GM23338 (cell line): ENCODE measurements around the gene AKR7A3. TPM values are rescaled to one million over a fixed set of nuclear protein-coding genes. Genes with fewer than 3 reads are reported as not detected.

Experiments
- ATAC-seq: fragments of 200-7000 bp; cut with Tn5 transposase; 3 replicates; pipeline ENCODE4 v1.9.1; 2020
- DNase-seq: peaks from one replicate; pipeline ENCODE4 v3.0.0-alpha.2; 2015; ENCODE audit warnings: low spot score
- H2AFZ ChIP-seq: fragments of 200-600 bp; sonication (generic); 2 replicates; pipeline ENCODE4 v1.8.0; 2016; ENCODE audit warnings: antibody characterized with exemption, mild to moderate bottlenecking, moderate library complexity
- H3F3A ChIP-seq: fragments of 200-600 bp; sonication (generic); replicated peaks from 2 replicates; pipeline ENCODE4 v1.8.0; 2017; ENCODE audit warnings: antibody characterized with exemption, mixed run types, low read depth
- H3K27ac ChIP-seq: fragments of 200-600 bp; sonication (generic); 2 replicates; pipeline ENCODE4 v1.6.1; 2016; ENCODE audit warnings: low read depth
- H3K27me3 ChIP-seq: fragments of 200-600 bp; sonication (generic); 2 replicates; pipeline ENCODE4 v1.8.0; 2016; ENCODE audit warnings: mild to moderate bottlenecking, mixed run types, moderate library complexity; ENCODE audit not compliant: insufficient read depth
- H3K36me3 ChIP-seq: fragments of 200-600 bp; sonication (generic); 2 replicates; pipeline ENCODE4 v1.8.0; 2016; ENCODE audit warnings: mild to moderate bottlenecking; ENCODE audit not compliant: insufficient read depth
- H3K4me1 ChIP-seq: fragments of 200-600 bp; sonication (generic); 2 replicates; pipeline ENCODE4 v1.8.0; 2016; ENCODE audit warnings: mild to moderate bottlenecking, moderate library complexity; ENCODE audit not compliant: insufficient read depth
- H3K4me2 ChIP-seq: fragments of 200-600 bp; sonication (generic); 2 replicates; pipeline ENCODE4 v1.7.1; 2017; ENCODE audit warnings: mixed run types
- H3K4me3 ChIP-seq: fragments of 200-600 bp; sonication (generic); 2 replicates; pipeline ENCODE4 v1.6.1; 2016; ENCODE audit warnings: mixed run types
- H3K79me2 ChIP-seq: fragments of 200-600 bp; sonication (generic); replicated peaks from 2 replicates; pipeline ENCODE4 v1.8.0; 2017; ENCODE audit warnings: mild to moderate bottlenecking; ENCODE audit not compliant: insufficient read depth
- H3K9me2 ChIP-seq: fragments of 200-600 bp; sonication (generic); 2 replicates; pipeline ENCODE4 v1.8.0; 2017; ENCODE audit not compliant: insufficient read depth
- H4K20me1 ChIP-seq: fragments of 200-600 bp; sonication (generic); replicated peaks from 2 replicates; pipeline ENCODE4 v1.8.0; 2017; ENCODE audit warnings: mild to moderate bottlenecking; ENCODE audit not compliant: insufficient read depth
- H3K27ac Mint-ChIP-seq: 2 replicates; pipeline ENCODE4 v1.8.0; 2020; ENCODE audit warnings: inconsistent platforms, mild to moderate bottlenecking, moderate library complexity, mixed read lengths
- H3K27me3 Mint-ChIP-seq: 3 replicates; pipeline ENCODE4 v1.8.0; 2022; ENCODE audit warnings: low read depth, mild to moderate bottlenecking, moderate library complexity, mixed read lengths, inconsistent platforms; ENCODE audit not compliant: insufficient read depth, poor library complexity
- H3K36me3 Mint-ChIP-seq: 3 replicates; pipeline ENCODE4 v1.8.0; 2021; ENCODE audit warnings: low read depth, mild to moderate bottlenecking, inconsistent platforms, moderate library complexity, mixed read lengths
- H3K4me1 Mint-ChIP-seq: 3 replicates; pipeline ENCODE4 v1.8.0; 2020; ENCODE audit warnings: mild to moderate bottlenecking, inconsistent platforms, mixed read lengths
- H3K4me3 Mint-ChIP-seq: 3 replicates; pipeline ENCODE4 v1.8.0; 2021; ENCODE audit warnings: moderate library complexity, mild to moderate bottlenecking, inconsistent platforms, mixed read lengths
- H3K9me3 Mint-ChIP-seq: 3 replicates; pipeline ENCODE4 v1.8.0; 2020; ENCODE audit warnings: moderate library complexity, mild to moderate bottlenecking, inconsistent platforms, mixed read lengths
- EZH2 ChIP-seq: fragments of 200-600 bp; sonication (generic); IDR thresholded peaks from one replicate; pipeline ENCODE4 v1.8.0; 2017; ENCODE audit warnings: antibody characterized with exemption, mild to moderate bottlenecking, low read depth; ENCODE audit not compliant: unreplicated experiment
- EZH2phosphoT487 ChIP-seq: fragments of 200-600 bp; sonication (generic); IDR thresholded peaks from one replicate; pipeline ENCODE4 v1.8.1; 2018; ENCODE audit warnings: antibody characterized with exemption; ENCODE audit not compliant: unreplicated experiment
- JUNB ChIP-seq: IDR thresholded peaks from one replicate; pipeline ENCODE4 v1.6.1; 2016; ENCODE audit warnings: antibody characterized with exemption; ENCODE audit not compliant: unreplicated experiment
- NANOG ChIP-seq: IDR thresholded peaks from 2 replicates; pipeline ENCODE4 v1.6.1; 2016; ENCODE audit warnings: antibody characterized with exemption, borderline replicate concordance
- POLR2AphosphoS5 ChIP-seq: IDR thresholded peaks from 2 replicates; pipeline ENCODE4 v1.6.1; 2016; ENCODE audit warnings: antibody characterized with exemption, low read depth
- STAT1 ChIP-seq: IDR thresholded peaks from one replicate; pipeline ENCODE4 v1.6.1; 2016; ENCODE audit warnings: antibody characterized with exemption; ENCODE audit not compliant: unreplicated experiment
- ZNF114 ChIP-seq: fragments of 250-450 bp; sonication (Bioruptor Pico); IDR thresholded peaks from 2 replicates; pipeline ENCODE4 v1.5.0; 2020; ENCODE audit warnings: mild to moderate bottlenecking, moderate library complexity
- polyA plus RNA-seq: library from polyadenylated mRNA; unstranded; fragments of >200 nt; fragmentation: Nextera tagmentation; extraction: Ambion mirVana; gene quantifications from 2 replicates; pipeline ENCODE4 v1.2.1, GENCODE V29; 2016
- total RNA-seq: library from RNA; depleted of rRNA; stranded (reverse); fragments of >200 nt; shearing (Covaris generic); gene quantifications from 2 replicates; pipeline ENCODE4 v1.2.3, GENCODE V29; 2014
- TF ChIP-seq, protein P1 (sequence below), 2 experiments: fragments of 200-600 bp in 1 of 2; sonication (generic) in 1 of 2; conservative IDR thresholded peaks; 2 replicates each; pipeline versions ENCODE4 v1.5.1 to v1.6.1; 2016 to 2017; ENCODE audit warnings: antibody characterized with exemption in 2 of 2, low read depth in 2 of 2, mild to moderate bottlenecking in 2 of 2, moderate library complexity in 1 of 2
- TF ChIP-seq, protein P2 (sequence below): IDR thresholded peaks from one replicate; pipeline ENCODE4 v1.6.1; 2018; ENCODE audit warnings: antibody characterized with exemption; ENCODE audit not compliant: unreplicated experiment
- TF ChIP-seq, protein P3 (sequence below): IDR thresholded peaks from 2 replicates; pipeline ENCODE4 v1.6.1; 2016; ENCODE audit warnings: antibody characterized with exemption

The AKR7A3 gene
- total and polyA plus RNA-seq, 2 experiments from 2014 or later: 0.14 to 0.86 TPM

DNA sequence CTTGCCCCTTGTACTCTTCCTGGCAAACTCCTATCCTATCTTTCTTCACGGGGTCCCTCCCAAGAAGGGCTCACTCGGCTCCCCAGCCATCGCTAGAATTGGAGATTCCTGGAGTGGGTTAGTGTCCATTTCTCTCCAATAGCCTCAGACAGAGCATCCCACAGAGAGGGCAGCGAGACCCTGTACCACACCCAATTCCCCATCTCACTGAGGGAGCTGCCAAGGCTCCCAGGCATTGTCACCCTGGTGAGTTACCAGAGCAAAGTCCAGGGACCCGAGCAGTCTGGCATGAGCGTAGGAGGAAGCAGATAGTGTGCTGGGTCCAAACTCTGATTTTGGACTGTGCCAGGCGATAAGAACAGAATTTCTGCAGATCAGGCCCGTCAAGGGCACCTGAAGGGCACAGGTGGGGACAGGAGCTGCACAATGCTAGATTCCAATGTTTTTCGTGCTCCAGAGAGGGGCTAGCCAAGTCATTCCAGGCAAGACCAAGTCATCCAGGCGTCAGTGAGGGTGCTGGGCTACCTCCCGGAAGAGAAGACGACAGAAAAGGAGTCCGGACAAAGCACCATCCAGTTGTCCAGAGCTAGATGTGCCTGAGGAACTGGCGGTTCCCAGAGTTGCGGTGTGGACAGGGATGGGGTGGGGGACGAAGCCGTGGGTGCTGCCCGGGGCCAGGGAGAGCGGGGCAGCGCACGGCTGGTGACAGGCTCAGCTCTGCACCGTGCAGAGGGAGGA, 15.3 kb downstream of the AKR7A3 start (continued):
- TF ChIP-seq, protein P1, sequence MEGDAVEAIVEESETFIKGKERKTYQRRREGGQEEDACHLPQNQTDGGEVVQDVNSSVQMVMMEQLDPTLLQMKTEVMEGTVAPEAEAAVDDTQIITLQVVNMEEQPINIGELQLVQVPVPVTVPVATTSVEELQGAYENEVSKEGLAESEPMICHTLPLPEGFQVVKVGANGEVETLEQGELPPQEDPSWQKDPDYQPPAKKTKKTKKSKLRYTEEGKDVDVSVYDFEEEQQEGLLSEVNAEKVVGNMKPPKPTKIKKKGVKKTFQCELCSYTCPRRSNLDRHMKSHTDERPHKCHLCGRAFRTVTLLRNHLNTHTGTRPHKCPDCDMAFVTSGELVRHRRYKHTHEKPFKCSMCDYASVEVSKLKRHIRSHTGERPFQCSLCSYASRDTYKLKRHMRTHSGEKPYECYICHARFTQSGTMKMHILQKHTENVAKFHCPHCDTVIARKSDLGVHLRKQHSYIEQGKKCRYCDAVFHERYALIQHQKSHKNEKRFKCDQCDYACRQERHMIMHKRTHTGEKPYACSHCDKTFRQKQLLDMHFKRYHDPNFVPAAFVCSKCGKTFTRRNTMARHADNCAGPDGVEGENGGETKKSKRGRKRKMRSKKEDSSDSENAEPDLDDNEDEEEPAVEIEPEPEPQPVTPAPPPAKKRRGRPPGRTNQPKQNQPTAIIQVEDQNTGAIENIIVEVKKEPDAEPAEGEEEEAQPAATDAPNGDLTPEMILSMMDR (conservative IDR thresholded peaks at IDR 0.05; ENCODE audit: low read depth in 2 of 2): no peak
- TF ChIP-seq, protein P2, sequence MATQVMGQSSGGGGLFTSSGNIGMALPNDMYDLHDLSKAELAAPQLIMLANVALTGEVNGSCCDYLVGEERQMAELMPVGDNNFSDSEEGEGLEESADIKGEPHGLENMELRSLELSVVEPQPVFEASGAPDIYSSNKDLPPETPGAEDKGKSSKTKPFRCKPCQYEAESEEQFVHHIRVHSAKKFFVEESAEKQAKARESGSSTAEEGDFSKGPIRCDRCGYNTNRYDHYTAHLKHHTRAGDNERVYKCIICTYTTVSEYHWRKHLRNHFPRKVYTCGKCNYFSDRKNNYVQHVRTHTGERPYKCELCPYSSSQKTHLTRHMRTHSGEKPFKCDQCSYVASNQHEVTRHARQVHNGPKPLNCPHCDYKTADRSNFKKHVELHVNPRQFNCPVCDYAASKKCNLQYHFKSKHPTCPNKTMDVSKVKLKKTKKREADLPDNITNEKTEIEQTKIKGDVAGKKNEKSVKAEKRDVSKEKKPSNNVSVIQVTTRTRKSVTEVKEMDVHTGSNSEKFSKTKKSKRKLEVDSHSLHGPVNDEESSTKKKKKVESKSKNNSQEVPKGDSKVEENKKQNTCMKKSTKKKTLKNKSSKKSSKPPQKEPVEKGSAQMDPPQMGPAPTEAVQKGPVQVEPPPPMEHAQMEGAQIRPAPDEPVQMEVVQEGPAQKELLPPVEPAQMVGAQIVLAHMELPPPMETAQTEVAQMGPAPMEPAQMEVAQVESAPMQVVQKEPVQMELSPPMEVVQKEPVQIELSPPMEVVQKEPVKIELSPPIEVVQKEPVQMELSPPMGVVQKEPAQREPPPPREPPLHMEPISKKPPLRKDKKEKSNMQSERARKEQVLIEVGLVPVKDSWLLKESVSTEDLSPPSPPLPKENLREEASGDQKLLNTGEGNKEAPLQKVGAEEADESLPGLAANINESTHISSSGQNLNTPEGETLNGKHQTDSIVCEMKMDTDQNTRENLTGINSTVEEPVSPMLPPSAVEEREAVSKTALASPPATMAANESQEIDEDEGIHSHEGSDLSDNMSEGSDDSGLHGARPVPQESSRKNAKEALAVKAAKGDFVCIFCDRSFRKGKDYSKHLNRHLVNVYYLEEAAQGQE: no peak
- TF ChIP-seq NANOG (no peak), STAT1 (no peak), EZH2phosphoT487 (no peak), ZNF114 (CRISPR knock-in tag) (no peak), EZH2 (no peak)

DNA sequence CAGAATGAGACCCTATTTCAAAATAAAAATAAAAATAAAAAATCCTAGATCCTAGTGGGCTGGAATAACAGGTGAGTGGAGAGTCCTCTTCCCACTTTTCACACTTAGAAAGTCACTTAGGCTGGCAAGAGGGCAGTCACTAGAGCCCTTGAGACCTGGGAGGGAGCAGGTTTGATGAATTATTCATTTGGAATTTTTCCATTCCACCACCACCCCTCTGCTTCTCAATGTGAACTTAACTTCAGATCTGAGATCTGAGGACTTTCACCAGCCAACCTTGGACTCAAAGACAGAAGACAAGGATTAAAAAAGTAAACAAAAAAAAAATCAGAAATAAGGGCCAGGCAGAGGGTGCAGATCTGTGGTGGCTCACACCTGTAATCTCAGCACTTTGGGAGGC, 16.5 kb downstream of the AKR7A3 start:
- no peak overlapping the region for H2AFZ ChIP-seq
- no peak overlapping the region for H3K4me3 Mint-ChIP-seq
- peaks cover 34% of the 10 kb centered on the region for H3K27me3 ChIP-seq
- DNase-seq (no peak), ATAC-seq (no peak)
- H3K9me2 ChIP-seq: no peaks in the 10 kb centered on the region
- H4K20me1 ChIP-seq: no peaks in the 10 kb centered on the region
- no peak overlapping the region for H3K4me3 ChIP-seq
- H3K4me1 ChIP-seq: no peaks in the 10 kb centered on the region
- peaks cover 32% of the 10 kb centered on the region for H3K27me3 Mint-ChIP-seq
- no peak overlapping the region for H3K27ac Mint-ChIP-seq
- no peaks in the 10 kb centered on the region for H3K36me3 ChIP-seq
- H3K9me3 Mint-ChIP-seq: peaks cover 3% of the 10 kb centered on the region; the same call in 2 of the 3 replicates
- H3K36me3 Mint-ChIP-seq: peaks cover 2% of the 10 kb centered on the region; the same call in 2 of the 3 replicates
- no peak overlapping the region for H3K4me2 ChIP-seq
- no peaks in the 10 kb centered on the region for H3F3A ChIP-seq
- no peak overlapping the region for H3K27ac ChIP-seq
- H3K79me2 ChIP-seq: no peaks in the 10 kb centered on the region
- H3K4me1 Mint-ChIP-seq: peaks cover 3% of the 10 kb centered on the region; the same call in 1 of the 3 replicates
- TF ChIP-seq POLR2AphosphoS5 (no peak), STAT1 (no peak), NANOG (no peak), JUNB (no peak)
- TF ChIP-seq, protein P1 (conservative IDR thresholded peaks at IDR 0.05; ENCODE audit: low read depth in 2 of 2): no peak
- TF ChIP-seq, protein P3, sequence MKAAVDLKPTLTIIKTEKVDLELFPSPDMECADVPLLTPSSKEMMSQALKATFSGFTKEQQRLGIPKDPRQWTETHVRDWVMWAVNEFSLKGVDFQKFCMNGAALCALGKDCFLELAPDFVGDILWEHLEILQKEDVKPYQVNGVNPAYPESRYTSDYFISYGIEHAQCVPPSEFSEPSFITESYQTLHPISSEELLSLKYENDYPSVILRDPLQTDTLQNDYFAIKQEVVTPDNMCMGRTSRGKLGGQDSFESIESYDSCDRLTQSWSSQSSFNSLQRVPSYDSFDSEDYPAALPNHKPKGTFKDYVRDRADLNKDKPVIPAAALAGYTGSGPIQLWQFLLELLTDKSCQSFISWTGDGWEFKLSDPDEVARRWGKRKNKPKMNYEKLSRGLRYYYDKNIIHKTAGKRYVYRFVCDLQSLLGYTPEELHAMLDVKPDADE: no peak
